Choroid plexus epithelial cell (primary cell): ENCODE measurements around the gene ERVH48-1.
"Not testable (repeated sequence)": the region's sequence is repeated elsewhere in the genome, so short reads cannot be mapped to it uniquely, and the experiment has no call there.

Experiments
- DNase-seq: peaks from one replicate; pipeline ENCODE4 v3.0.0-alpha.2; 2010; ENCODE audit warnings: low read depth
- H3K4me3 ChIP-seq: 2 replicates; pipeline ENCODE4 v1.5.1; 2011; ENCODE audit warnings: low read depth, mild to moderate bottlenecking, control low read depth, low read length, moderate library complexity
- TF ChIP-seq, protein P1 (sequence below): conservative IDR thresholded peaks from 2 replicates; pipeline ENCODE4 v1.5.1; 2011; ENCODE audit warnings: low read depth, mild to moderate bottlenecking, control low read depth, inconsistent platforms, low read length, moderate library complexity

Gene ERVH48-1

DNA sequence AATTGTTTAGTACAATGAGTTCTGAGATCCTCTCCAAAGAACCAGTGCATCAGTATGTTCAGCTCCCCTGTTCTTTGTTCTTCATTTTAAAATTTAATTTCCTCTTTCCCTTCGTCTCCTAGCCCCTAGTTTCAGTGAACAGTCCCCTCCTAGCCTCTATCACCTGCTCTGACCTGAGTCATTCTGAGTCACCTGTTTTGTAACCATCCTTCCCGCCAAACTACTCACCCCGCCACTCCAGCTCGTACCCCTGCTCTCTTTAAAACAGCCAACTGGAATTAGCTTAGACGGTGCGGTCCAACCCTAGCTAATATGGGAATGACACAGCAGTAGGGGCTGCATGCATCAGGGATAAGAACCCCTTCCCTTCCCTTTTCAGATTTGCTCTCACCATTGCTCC is 16.8 kb upstream of the ERVH48-1 start:
- no peak for DNase-seq
- TF ChIP-seq, protein P1, sequence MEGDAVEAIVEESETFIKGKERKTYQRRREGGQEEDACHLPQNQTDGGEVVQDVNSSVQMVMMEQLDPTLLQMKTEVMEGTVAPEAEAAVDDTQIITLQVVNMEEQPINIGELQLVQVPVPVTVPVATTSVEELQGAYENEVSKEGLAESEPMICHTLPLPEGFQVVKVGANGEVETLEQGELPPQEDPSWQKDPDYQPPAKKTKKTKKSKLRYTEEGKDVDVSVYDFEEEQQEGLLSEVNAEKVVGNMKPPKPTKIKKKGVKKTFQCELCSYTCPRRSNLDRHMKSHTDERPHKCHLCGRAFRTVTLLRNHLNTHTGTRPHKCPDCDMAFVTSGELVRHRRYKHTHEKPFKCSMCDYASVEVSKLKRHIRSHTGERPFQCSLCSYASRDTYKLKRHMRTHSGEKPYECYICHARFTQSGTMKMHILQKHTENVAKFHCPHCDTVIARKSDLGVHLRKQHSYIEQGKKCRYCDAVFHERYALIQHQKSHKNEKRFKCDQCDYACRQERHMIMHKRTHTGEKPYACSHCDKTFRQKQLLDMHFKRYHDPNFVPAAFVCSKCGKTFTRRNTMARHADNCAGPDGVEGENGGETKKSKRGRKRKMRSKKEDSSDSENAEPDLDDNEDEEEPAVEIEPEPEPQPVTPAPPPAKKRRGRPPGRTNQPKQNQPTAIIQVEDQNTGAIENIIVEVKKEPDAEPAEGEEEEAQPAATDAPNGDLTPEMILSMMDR = no peak

DNA sequence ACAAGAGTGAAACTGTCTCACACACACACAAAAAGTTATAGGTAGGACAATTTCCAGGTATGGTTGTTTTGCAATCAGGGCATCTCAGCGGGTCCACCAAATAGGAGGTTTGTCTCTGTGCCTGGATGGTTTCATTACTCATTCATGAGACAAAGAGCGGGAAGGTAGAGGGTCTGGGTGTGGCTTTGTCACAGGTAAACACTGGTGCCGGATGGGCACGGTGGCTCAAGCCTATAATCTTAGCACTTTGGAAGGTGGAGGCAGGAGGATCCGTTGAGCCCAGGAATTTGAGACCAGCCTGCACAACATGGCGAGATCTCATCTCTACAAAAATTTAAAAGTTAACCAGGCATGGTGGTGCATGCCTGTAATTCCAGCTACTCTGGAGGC is 16.3 kb upstream of the ERVH48-1 start:
- no peak for DNase-seq
- H3K4me3 ChIP-seq = no peak overlapping the region

More for the DNA sequence above, 16.8 kb upstream of the ERVH48-1 start:
- no peak overlapping the region for H3K4me3 ChIP-seq

DNA sequence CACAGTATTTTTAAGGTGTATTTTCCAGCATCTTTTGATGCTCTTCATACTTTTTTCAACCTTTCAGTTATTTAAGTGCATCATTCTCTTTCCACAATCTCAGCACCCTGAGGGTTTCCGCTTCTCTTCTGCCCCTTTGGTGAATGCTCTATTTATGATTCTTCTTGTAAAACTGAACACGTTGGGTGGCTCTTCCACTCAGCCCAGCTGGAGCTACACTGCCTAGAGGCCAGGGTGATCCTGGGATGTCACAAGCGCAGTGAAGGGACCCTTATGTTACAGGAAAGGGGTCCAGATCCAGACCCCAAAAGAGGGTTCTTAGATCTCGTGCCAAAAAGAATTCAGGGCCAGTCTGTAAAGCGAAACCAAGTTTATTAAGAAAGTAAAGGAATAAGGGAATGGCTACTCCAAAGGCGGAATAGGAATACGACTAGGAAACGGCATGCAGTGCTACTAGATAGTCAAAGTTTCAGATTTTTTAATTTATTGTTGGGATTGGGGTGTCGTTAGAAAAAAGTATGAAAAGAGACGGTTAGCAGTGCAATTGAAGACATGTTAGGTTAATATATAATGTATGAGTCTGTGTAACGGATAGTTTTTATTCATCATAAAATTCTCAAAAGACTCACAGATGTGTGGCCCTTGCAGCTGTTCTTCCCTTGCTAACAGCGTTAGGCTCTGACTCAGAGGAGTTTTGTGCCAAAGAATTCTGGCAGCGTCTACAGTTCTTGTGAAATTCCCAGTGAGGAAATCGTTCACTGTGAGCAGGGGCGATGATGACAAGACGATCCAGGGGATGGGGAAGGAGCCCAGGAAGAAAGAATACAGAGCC is 14.4 kb upstream of the ERVH48-1 start:
- TF ChIP-seq, protein P1 = no peak
- H3K4me3 ChIP-seq = peak overlapping the region; percentile 20
- peak; percentile 99 for DNase-seq

More for the DNA sequence above, 16.3 kb upstream of the ERVH48-1 start:
- TF ChIP-seq, protein P1 = no peak

DNA sequence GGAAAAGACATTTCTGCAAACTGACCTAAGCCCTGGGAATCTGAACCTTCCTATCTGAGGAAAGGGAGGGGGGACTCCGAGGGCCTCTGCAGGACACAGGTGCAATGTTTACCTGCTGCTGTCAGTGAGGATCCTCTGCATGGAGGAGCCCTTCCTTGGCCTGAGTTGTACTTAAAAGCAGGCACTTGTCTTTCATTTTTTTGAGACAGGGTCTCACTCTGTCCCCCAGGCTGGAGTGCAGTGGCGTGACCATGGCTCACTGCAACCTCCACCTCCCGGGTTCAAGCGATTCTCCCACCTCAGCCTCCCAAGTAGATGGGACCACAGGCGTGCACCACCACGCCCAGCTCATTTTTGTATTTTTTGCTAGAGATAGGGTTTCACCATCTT is 13.2 kb upstream of the ERVH48-1 start:
- DNase-seq, H3K4me3 ChIP-seq: not testable (repeated sequence)

DNA sequence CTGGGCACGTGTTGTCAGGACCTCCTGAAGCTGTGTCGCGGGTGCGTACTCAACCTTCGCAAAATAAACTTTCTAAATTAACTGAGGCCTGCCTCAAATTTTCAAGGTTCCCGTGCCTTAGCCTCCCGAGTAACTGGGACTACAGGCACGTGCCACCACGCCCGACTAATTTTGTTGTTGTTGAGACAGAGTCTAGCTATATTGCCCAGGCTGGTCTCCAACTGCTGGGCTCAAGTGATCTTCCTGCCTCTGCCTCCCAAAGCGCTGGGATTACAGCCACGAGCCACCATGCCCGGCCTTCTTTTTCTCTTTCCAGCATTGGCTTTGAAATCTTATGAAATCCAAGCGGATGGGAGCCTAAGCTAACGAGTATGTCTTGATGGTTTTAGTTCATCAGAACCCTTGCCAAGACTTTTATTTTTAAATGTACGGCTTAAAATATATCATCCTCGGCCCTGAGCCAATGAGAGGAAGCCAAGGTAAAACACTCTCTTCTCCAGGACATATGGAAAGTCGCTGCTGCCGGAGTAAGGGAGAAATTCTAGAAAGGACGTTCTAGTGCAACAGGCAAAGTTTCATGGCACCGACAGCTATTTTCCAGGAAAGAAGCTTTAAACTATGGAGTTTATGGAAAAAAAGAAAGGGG is 12.7 kb upstream of the ERVH48-1 start:
- TF ChIP-seq, protein P1 = no peak
- no peak for DNase-seq
- no peak overlapping the region for H3K4me3 ChIP-seq

DNA sequence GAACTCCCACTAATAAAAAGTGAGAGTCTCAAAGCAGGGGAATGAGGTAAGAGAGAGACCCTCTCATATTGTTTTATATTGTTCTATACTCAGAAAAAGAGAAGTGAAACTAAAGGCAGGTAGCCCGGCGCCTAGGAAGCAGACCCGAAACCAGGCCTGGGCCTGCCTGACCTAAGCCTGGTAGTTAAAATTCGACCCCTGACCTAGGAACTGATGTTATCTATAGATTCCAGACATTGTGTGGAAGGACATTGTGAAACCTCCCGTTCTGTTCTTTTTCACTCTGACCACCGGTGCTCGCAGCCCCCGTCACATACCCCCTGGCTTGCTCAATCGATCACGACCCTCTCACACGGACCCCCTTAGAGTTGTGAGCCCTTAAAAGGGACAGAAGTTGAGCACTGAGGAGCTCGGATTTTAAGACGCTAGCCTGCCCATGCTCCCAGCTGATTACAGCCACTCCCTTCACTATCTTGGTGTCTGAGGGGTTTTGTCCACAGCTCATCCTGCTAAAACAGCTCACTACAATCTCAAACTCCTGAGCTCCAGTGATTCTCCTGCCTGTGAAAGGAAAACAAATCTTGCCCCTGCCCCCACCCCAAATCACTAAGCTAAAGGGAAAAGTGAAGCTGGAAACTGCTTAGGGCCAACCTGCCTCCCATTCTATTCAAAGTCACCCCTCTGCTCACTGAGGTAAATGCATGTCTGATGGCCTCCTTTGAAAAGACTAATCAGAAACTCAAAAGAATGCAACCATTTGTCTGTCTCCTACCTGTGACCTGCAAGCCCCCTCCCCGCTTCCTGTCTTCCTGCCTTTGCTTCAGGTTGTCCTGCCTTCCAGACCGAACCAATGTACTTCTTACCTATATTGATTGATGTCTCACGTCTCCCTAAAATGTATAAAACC is 11.9 kb upstream of the ERVH48-1 start:
- not testable (repeated sequence) for DNase-seq, H3K4me3 ChIP-seq

DNA sequence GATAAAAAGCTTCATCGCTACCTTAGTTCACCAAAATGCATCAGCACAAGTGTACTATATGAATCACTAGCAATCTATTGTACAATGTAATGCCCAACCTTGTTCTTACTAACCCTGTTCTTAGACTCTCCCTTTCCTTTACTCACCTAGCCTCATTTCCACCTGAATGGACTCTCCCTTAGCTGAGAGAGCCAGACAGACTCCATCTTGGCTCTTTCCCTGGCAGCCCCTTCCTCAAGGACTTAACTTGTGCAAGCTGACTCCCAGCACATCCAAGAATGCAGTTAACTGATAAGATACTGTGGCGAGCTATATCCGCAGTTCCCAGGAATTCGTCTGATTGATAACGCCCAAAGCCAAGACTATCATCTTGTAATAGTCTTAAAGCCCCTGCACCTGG is 10.9 kb upstream of the ERVH48-1 start:
- not testable (repeated sequence) for DNase-seq, H3K4me3 ChIP-seq

DNA sequence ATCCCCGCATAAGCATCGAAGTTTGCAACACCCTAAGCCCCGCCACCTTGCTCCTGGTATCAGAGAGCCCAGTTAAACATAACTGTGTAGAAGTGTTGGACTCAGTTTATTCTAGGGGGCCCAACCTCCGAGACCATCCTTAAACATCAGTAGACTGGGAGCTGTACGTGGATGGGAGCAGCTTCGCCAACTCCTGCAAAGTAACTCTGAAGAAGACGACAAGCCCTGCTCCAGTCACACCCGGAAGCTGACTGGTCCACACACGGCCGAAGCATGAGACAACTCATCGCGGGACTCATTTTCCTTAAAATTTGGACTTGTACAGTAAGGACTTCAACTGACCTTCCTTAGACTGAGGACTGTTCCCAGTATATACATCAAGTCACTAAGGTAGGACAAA is 8.5 kb upstream of the ERVH48-1 start:
- not testable (repeated sequence) for DNase-seq, H3K4me3 ChIP-seq

DNA sequence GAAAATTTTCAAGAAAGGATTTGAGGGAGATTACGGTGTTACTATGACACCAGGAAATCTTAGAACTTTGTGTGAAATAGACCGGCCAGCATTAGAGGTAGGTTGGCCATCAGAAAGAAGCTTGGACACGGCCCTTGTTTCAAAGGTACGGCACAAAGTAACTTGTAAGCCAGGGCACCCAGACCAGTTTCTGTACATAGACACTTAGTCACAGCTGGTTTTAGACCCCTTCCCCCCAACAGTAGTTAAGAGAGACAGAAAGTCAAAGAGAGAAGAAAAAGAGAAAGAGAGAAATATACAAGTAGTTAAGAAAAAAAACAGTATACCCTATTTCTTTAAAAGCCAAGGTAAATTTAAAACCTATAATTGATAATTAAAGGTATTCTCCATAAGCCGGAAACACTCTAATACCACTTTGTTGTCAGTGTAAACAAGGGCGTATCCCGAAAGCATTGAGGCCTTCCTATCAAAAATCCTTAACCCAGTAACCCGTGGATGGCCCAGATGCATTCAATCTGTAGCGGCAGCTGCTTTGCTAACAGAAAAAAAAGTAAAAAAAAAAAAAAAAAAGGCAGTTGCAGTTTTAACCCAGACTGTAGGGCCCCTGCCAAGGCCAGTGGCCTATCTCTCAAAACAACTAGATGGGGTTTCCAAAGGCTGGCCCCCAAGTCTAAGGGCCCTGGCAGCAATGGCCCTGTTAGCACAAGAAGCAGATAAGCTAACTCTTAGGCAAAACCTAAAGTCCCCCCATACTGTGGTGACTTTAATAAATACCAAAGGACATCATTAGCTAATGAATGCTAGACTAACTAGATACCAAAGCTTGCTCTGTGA is 7.9 kb upstream of the ERVH48-1 start:
- DNase-seq = peak; percentile 18
- H3K4me3 ChIP-seq = not testable (repeated sequence)

DNA sequence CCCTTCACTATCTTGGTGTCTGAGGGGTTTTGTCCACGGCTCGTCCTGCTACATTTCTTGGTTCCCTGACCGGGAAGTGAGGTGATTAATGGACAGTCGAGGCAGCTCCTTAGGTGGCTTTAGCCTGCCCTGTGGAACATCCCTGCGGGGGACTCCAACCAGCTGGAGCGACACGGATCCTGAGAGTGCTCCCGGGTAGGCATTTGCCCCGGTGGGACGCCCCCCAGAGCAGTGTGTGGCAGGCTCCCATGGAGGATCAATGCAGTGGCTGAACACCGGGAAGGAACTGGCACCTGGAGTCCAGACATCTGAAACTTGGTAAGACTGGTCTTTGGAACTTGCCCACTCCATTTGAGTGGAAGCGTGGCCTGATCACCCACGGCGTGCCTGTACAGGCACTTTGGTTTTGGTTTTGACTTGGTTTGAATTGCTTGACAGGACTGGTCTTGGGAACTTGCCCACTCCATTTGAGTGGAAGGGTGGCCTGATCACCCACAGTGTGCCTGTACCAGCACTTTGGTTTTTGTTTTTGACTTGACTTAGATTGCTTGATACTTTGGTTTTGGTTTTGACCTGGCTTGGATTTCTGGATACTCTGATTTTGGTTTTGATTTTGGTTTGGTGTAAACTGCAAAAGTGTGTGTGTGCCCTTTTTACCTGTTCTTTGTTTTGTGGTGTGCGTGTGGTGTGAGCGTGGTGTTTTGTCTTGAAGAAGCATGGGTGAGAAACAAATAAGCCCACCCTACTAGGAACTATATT is 7.1 kb upstream of the ERVH48-1 start:
- H3K4me3 ChIP-seq, DNase-seq: not testable (repeated sequence)
